HG03060 (cell line): Measurements from ENCODE around the gene IQSEC3.

Experiments
- ATAC-seq: cut with Tn5 transposase; IDR thresholded peaks from one replicate; pipeline ENCODE4 v1.9.1; 2021; ENCODE audit warnings: low read depth, moderate number of reproducible peaks; ENCODE audit not compliant: unreplicated experiment

Gene IQSEC3

GRCh38 chr12:108594-108993 lies 42.0 kb downstream of the IQSEC3 start:
- ATAC-seq, result no peak

GRCh38 chr12:109446-109845 lies 42.9 kb downstream of the IQSEC3 start:
- no peak for ATAC-seq

GRCh38 chr12:109872-110271 lies 43.3 kb downstream of the IQSEC3 start:
- no peak for ATAC-seq

- no peak for ATAC-seq
These were observed 45.3 kb downstream of the IQSEC3 start for GRCh38 chr12:111699-112493.

- ATAC-seq, result no peak
These were observed 46.8 kb downstream of the IQSEC3 start for GRCh38 chr12:113347-113746.

GRCh38 chr12:114626-115211 lies 48.2 kb downstream of the IQSEC3 start:
- no peak for ATAC-seq

- no peak for ATAC-seq
These were observed 49.0 kb downstream of the IQSEC3 start for GRCh38 chr12:115518-115917.

- no peak for ATAC-seq
These were observed 49.7 kb downstream of the IQSEC3 start for GRCh38 chr12:115960-116915.

GRCh38 chr12:117311-117710 lies 50.7 kb downstream of the IQSEC3 start:
- no peak for ATAC-seq

- ATAC-seq, result no peak
These were observed 51.3 kb downstream of the IQSEC3 start for GRCh38 chr12:117816-118345.

- no peak for ATAC-seq
These were observed 52.0 kb downstream of the IQSEC3 start for GRCh38 chr12:118591-118990.

- no peak for ATAC-seq
These were observed 54.4 kb downstream of the IQSEC3 start for GRCh38 chr12:120951-121350.

- ATAC-seq, result no peak
These were observed 55.1 kb downstream of the IQSEC3 start for GRCh38 chr12:121647-122046.

GRCh38 chr12:125075-125474 lies 58.5 kb downstream of the IQSEC3 start:
- ATAC-seq, result no peak

GRCh38 chr12:125566-125965 lies 59.0 kb downstream of the IQSEC3 start:
- ATAC-seq, result no peak

GRCh38 chr12:128079-128478 lies 61.5 kb downstream of the IQSEC3 start:
- ATAC-seq, result no peak

- no peak for ATAC-seq
These were observed 62.4 kb downstream of the IQSEC3 start for GRCh38 chr12:129001-129400.

- ATAC-seq, result no peak
These were observed 64.0 kb downstream of the IQSEC3 start for GRCh38 chr12:130519-130918.

GRCh38 chr12:131008-131407 lies 64.4 kb downstream of the IQSEC3 start:
- ATAC-seq, result no peak

- ATAC-seq, result no peak
These were observed 65.3 kb downstream of the IQSEC3 start for GRCh38 chr12:131732-132495.
